ENCODE results near the gene PTGER4.

Gene PTGER4

GRCh38 chr5:40648150-40648549 is 31.6 kb upstream of the PTGER4 start:
- H3K4me3 ChIP-seq (ENCODE audit: low read length): no peak overlapping the region
- TF ChIP-seq, protein P1, sequence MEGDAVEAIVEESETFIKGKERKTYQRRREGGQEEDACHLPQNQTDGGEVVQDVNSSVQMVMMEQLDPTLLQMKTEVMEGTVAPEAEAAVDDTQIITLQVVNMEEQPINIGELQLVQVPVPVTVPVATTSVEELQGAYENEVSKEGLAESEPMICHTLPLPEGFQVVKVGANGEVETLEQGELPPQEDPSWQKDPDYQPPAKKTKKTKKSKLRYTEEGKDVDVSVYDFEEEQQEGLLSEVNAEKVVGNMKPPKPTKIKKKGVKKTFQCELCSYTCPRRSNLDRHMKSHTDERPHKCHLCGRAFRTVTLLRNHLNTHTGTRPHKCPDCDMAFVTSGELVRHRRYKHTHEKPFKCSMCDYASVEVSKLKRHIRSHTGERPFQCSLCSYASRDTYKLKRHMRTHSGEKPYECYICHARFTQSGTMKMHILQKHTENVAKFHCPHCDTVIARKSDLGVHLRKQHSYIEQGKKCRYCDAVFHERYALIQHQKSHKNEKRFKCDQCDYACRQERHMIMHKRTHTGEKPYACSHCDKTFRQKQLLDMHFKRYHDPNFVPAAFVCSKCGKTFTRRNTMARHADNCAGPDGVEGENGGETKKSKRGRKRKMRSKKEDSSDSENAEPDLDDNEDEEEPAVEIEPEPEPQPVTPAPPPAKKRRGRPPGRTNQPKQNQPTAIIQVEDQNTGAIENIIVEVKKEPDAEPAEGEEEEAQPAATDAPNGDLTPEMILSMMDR (IDR thresholded peaks at IDR 0.05; ENCODE audit: insufficient read depth, low read depth, low read length, missing control alignments): no peak
- no peak for DNase-seq (ENCODE audit: low read depth)

DNA sequence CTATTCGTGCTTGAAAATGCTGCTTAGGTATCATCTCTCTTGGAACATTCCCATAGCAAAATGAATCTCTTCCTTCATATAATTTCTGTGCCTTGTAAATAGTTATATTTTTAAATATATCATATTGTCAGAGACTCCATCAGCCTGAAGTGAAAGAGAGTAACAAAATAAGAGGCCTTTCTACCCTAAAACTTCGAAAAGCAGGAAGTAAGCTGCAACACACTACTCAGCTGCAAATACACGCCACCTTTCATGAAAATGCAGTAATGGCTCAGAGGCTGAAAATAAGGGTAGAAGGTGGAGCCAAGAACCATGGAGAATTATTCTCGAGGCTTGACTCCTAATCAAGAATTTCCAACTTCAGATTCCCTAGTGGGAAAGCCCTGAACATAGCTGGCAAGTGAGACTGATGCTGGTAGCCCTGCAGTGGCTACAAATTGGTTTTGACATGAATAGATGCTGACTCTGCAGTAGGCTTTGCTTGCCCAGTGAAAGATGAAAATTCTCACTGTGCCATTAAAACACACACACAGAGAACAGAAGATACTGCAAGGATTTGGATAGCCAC is 30.2 kb upstream of the PTGER4 start:
- no peak overlapping the region for H3K4me3 ChIP-seq (ENCODE audit: low read length)
- TF ChIP-seq, protein P1 (IDR thresholded peaks at IDR 0.05; ENCODE audit: insufficient read depth, low read depth, low read length, missing control alignments): no peak

GRCh38 chr5:40651201-40651600 is 28.5 kb upstream of the PTGER4 start:
- H3K4me3 ChIP-seq (ENCODE audit: low read length): no peak overlapping the region
- TF ChIP-seq, protein P1 (IDR thresholded peaks at IDR 0.05; ENCODE audit: insufficient read depth, low read depth, low read length, missing control alignments): no peak
- no peak for DNase-seq (ENCODE audit: low read depth)

More for the DNA sequence above, 30.2 kb upstream of the PTGER4 start:
- no peak for DNase-seq (ENCODE audit: low read depth)

DNA sequence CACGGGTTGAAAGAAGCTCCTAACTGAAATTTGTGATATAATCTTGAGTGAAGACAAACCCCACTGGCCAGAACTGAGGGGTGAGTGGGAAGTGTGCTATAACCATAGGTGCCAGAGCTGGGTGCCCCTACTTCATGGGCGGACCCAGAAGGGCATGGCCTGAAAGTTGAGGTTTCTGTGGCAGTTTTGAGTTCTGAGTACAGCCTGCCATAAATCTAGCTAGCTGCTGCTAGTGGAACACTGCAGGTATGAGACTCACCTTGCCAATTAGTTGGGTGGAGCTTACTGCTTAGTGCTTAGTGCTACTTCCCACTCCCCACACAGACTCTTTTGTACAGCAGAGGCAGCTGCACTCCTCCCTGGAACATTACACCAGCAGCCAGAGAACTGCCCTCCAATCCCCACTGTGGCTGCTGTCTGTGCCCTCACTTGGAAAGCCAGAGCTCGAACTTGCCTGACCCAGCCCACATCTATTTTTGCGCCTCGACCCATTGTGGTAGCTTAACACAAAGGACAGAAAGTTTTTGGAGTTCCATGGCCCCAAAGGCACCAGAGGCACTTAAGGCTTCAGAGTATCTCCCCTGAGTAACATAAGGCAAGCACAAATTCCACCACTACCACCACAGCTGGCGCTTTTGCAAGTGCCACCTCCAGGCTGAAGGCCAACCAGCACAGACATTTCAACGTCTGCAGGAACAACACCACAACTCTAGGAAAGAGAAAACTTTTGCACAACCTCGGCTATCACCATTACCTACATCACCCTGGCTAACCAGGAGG is 27.1 kb upstream of the PTGER4 start:
- no peak for DNase-seq (ENCODE audit: low read depth)
- H3K4me3 ChIP-seq (ENCODE audit: low read length): no peak overlapping the region
- TF ChIP-seq, protein P1 (IDR thresholded peaks at IDR 0.05; ENCODE audit: insufficient read depth, low read depth, low read length, missing control alignments): no peak

GRCh38 chr5:40653221-40654022 is 26.3 kb upstream of the PTGER4 start:
- H3K4me3 ChIP-seq (ENCODE audit: low read length): no peak overlapping the region
- DNase-seq (ENCODE audit: low read depth): no peak
- TF ChIP-seq, protein P1 (IDR thresholded peaks at IDR 0.05; ENCODE audit: insufficient read depth, low read depth, low read length, missing control alignments): no peak

GRCh38 chr5:40654377-40654991 is 25.2 kb upstream of the PTGER4 start:
- TF ChIP-seq, protein P1 (IDR thresholded peaks at IDR 0.05; ENCODE audit: insufficient read depth, low read depth, low read length, missing control alignments): no peak
- DNase-seq (ENCODE audit: low read depth): no peak
- H3K4me3 ChIP-seq (ENCODE audit: low read length): no peak overlapping the region
